DOHH2 (cell line): ENCODE results near the gene HAND1.

ENCODE experiments used
- EZH2phosphoT487 ChIP-seq: fragments of 200-600 bp; sonication (generic); IDR thresholded peaks from 2 replicates; pipeline ENCODE4 v1.6.1; 2017; ENCODE audit warnings: borderline replicate concordance, mild to moderate bottlenecking, antibody characterized with exemption, low read length, moderate library complexity, mixed read lengths
- TF ChIP-seq, protein P1 (sequence below): fragments of 200-600 bp; sonication (generic); IDR thresholded peaks from one replicate; pipeline ENCODE4 v1.5.1; 2014; ENCODE audit warnings: antibody characterized with exemption, mild to moderate bottlenecking, low read depth, low read length; ENCODE audit not compliant: poor library complexity, severe bottlenecking

- TF ChIP-seq, protein P1, sequence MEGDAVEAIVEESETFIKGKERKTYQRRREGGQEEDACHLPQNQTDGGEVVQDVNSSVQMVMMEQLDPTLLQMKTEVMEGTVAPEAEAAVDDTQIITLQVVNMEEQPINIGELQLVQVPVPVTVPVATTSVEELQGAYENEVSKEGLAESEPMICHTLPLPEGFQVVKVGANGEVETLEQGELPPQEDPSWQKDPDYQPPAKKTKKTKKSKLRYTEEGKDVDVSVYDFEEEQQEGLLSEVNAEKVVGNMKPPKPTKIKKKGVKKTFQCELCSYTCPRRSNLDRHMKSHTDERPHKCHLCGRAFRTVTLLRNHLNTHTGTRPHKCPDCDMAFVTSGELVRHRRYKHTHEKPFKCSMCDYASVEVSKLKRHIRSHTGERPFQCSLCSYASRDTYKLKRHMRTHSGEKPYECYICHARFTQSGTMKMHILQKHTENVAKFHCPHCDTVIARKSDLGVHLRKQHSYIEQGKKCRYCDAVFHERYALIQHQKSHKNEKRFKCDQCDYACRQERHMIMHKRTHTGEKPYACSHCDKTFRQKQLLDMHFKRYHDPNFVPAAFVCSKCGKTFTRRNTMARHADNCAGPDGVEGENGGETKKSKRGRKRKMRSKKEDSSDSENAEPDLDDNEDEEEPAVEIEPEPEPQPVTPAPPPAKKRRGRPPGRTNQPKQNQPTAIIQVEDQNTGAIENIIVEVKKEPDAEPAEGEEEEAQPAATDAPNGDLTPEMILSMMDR, result no peak
- TF ChIP-seq EZH2phosphoT487, result no peak
Measured at GRCh38 chr5:154487541-154487940, 9.5 kb upstream of the HAND1 start.
